AG04450 (cell line): ENCODE measurements around the gene GMPS. TPM values are rescaled to one million over a fixed set of nuclear protein-coding genes. Genes with fewer than 3 reads are reported as not detected.
A peak's percentile ranks its signal among the peaks of the same experiment; 100 is the strongest.

ENCODE experiments used
- CTCF ChIA-PET: fragments of 300-600, 350-600 bp; formaldehyde crosslinking; extraction: SDS; loops from one replicate; lab custom pipeline; 2022; ENCODE audit warnings: antibody characterized with exemption, inconsistent platforms; lab: Charles Lee
- POLR2A ChIA-PET: fragments of 350-600 bp; formaldehyde crosslinking; extraction: SDS; loops from one replicate; lab custom pipeline; 2021; ENCODE audit warnings: antibody characterized with exemption, inconsistent platforms; lab: Yijun Ruan, JAX
- DNase-seq: peaks from one replicate; pipeline ENCODE4 v3.0.0-alpha.2; 2011; ENCODE audit warnings: low read depth, low spot score
- H3K27ac ChIP-seq: one replicate; pipeline ENCODE4 v1.5.1; 2012; ENCODE audit warnings: low read depth, low read length, control low read depth
- H3K27me3 ChIP-seq: one replicate; pipeline ENCODE4 v1.6.0; 2012; ENCODE audit warnings: low read length; ENCODE audit not compliant: control insufficient read depth, insufficient read depth
- H3K4me3 ChIP-seq: 2 replicates; pipeline ENCODE4 v1.5.1; 2011; ENCODE audit warnings: mild to moderate bottlenecking, low read depth, low read length, control low read depth
- H3K9me3 ChIP-seq: 2 replicates; pipeline ENCODE4 v1.5.1; 2012; ENCODE audit warnings: low read length; ENCODE audit not compliant: control insufficient read depth, insufficient read depth
- CTCF ChIP-seq: IDR thresholded peaks from 2 replicates; pipeline ENCODE4 v1.5.1; 2011; ENCODE audit warnings: low read depth, low read length, control low read depth, inconsistent platforms
- polyA plus RNA-seq: library from polyadenylated mRNA; depleted of rRNA; stranded (reverse); fragments of >200 nt; gene quantifications from 2 replicates; pipeline ENCODE4 v1.2.3, GENCODE V29; 2011

Gene GMPS
- polyA plus RNA-seq, 1 experiment: 69.2 TPM

DNA sequence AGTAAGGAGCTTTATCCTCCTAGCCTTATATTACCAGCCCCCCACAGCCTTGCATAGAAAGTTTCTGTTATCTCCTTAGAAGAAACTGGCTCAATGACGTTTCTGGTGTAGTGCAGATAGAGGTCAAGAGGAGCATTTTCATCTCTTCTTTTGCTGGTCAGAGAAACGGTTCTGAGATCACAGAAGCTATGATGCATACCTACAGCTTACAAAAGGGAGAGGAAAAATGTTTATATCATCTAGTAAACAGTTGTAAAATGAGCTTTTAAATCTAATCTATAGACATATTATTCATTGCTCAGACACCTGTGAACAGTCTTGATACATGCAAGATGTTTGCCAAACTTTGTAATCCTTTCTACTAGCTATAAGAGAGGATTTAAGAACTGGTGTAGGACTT is 68.0 kb downstream of the GMPS start:
- POLR2A ChIA-PET: interaction anchor here (0.5 kb wide), 1 partner anchor 1141 kb away, joined by 3 read pairs; no protein-coding TSS in a partner anchor
- no peaks in the 10 kb centered on the region for H3K9me3 ChIP-seq
- DNase-seq: peak; percentile 21
- H3K27ac ChIP-seq: no peak overlapping the region
- CTCF ChIA-PET: interaction anchor here (1.2 to 1.5 kb wide), 2 partner anchors 11 to 132 kb away, joined by 3 to 13 read pairs; partner anchors contain the start of gene C3orf33
- H3K27me3 ChIP-seq: no peaks in the 10 kb centered on the region
- no peak for TF ChIP-seq CTCF
- no peak overlapping the region for H3K4me3 ChIP-seq

DNA sequence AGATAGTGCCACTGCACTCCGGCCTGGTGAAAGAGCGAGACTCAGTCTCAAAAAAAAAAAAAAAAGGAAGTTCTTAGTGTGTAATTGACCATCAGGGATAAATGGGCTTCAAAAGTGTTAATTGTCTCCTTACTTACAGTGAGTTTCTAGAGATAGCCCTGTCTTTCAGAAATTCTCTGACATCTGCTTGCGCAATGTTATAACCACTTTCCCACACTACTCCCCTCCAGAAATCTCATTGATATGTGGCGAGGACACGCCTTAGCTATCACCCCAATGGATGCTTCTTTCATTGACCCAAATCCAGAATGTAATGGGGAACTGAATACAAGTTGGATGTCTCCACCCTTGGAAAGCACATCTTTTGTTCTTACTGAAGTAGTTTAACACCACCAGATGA is 70.9 kb downstream of the GMPS start:
- ChIA-PET CTCF (interaction anchor here (0.7 kb wide), 1 partner anchor 17 kb away, joined by 3 read pairs; no protein-coding TSS in a partner anchor), POLR2A (no interaction called here)
- no peaks in the 10 kb centered on the region for H3K27me3 ChIP-seq
- H3K4me3 ChIP-seq: no peak overlapping the region
- no peak for TF ChIP-seq CTCF
- no peaks in the 10 kb centered on the region for H3K9me3 ChIP-seq
- DNase-seq: no peak
- H3K27ac ChIP-seq: no peak overlapping the region

DNA sequence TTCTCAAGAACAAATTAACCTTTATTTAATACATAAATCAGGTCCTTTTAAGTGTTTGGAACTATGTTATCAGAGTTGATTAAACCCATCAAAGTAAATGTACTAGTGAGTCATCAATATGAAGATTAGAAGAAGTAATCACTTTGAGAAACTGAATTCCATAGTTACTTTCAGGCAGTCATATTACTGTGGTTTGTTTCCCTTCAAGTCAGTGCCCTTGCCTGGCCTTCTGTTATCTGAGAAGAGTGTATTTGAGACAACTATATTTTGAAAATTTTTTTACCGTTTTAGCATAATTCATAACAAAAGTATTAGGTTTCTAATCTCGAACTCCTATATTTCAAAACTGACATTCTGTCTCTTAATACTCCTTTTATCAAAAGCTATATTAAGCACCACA is 73.6 kb downstream of the GMPS start:
- ChIA-PET CTCF (interaction anchor here (1.4 kb wide), 1 partner anchor 139 kb away, joined by 4 read pairs; the partner anchor contains the start of gene C3orf33), POLR2A (no interaction called here)
- Histone ChIP-seq H3K4me3 (no peak overlapping the region), H3K27me3 (no peaks in the 10 kb centered on the region), H3K27ac (no peak overlapping the region), H3K9me3 (no peaks in the 10 kb centered on the region)
- no peak for DNase-seq
- no peak for TF ChIP-seq CTCF

DNA sequence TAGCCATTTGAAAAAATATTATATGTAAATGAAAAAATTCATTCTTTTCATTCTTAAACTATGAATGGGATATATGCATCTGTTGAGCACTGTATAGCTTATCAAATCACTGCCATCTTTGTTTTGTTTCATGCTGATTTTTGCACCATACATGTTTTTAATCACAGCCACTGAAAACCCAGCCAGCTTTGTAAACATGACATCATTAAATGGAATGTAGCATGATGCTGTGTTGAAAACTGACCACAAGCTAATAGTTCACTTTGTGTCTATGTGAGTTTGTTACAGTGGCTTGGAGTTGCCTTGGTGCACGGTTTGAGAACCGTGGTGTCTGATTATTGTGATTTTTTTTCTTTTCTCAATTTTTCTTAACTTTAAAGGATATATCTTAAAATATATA is 75.7 kb downstream of the GMPS start:
- DNase-seq: peak; percentile 66
- peaks cover 3% of the 10 kb centered on the region; the same call in 1 of the 2 replicates for H3K9me3 ChIP-seq
- ChIA-PET CTCF (interaction anchor here (0.6 to 1.2 kb wide), 2 partner anchors 14 to 1690 kb away, joined by 4 to 5 read pairs; no protein-coding TSS in a partner anchor), POLR2A (interaction anchor here (0.9 kb wide), 1 partner anchor 92 kb away, joined by 3 read pairs; no protein-coding TSS in a partner anchor)
- H3K27ac ChIP-seq: peak overlapping the region; percentile 33
- H3K4me3 ChIP-seq: no peak overlapping the region
- no peak for TF ChIP-seq CTCF
- no peaks in the 10 kb centered on the region for H3K27me3 ChIP-seq

DNA sequence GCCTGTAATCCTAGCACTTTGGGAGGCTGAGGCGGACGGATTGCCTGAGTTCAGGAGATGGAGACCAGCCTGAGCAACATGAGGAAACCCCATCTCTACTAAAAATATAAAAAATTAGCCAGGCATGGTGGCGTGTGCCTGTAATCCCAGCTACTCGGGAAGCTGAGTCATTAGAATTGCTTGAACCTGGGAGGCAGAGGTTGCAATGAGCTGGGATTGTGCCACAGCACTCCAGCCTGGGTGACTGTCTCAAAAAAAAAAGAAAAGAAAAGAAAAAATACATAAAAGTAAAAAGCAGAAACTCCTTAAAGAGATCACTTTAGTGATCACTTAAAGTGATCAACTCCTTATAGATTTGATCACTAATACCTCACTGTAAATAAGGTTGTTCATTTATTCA is 78.0 kb downstream of the GMPS start:
- no peak for DNase-seq
- H3K9me3 ChIP-seq: peaks cover 3% of the 10 kb centered on the region; the same call in 1 of the 2 replicates
- H3K27ac ChIP-seq: no peak overlapping the region
- POLR2A ChIA-PET: no interaction called here
- CTCF ChIA-PET: interaction anchor here (1.0 kb wide), 1 partner anchor 14 kb away, joined by 3 read pairs; no protein-coding TSS in a partner anchor
- H3K27me3 ChIP-seq: no peaks in the 10 kb centered on the region
- no peak overlapping the region for H3K4me3 ChIP-seq
- TF ChIP-seq CTCF: no peak
